Heart left ventricle (tissue), 16 donors: ENCODE data around the gene RIPK3. TPM values are rescaled to one million over a fixed set of nuclear protein-coding genes. Genes with fewer than 3 reads are reported as not detected.

ENCODE experiments used
- ATAC-seq, 4 donors: fragments of 200-7000 bp; cut with Tn5 transposase; one replicate each; pipeline ENCODE4 v1.9.1; 2020 to 2022; ENCODE audit warnings: moderate library complexity in 4 of 4, mild to moderate bottlenecking in 3 of 4, moderate number of reproducible peaks in 1 of 4
- DNase-seq, 5 donors: peaks; one replicate each; pipeline ENCODE4 v3.0.0-alpha.2; 2020
- H3K27ac ChIP-seq, 12 donors: fragments of 200-600 bp; sonication (generic) in 4 of 12; one replicate each; pipeline versions ENCODE4 v1.5.0 to v1.8.0; 2016 to 2022; ENCODE audit warnings: mild to moderate bottlenecking in 2 of 12
- H3K27me3 ChIP-seq, 9 donors: fragments of 200-600 bp; sonication (generic) in 2 of 9; one replicate each; pipeline versions ENCODE4 v1.5.1 to v1.8.0; 2016 to 2022; ENCODE audit warnings: mild to moderate bottlenecking in 3 of 9
- H3K36me3 ChIP-seq, 9 donors: fragments of 200-600 bp; sonication (generic) in 2 of 9; one replicate each; pipeline versions ENCODE4 v1.5.0 to v1.8.0; 2018 to 2022; ENCODE audit warnings: mild to moderate bottlenecking in 2 of 9
- H3K4me1 ChIP-seq, 12 donors: fragments of 200-600 bp; sonication (generic) in 4 of 12; one replicate each; pipeline versions ENCODE4 v1.5.0 to v1.8.0; 2016 to 2022; ENCODE audit warnings: mild to moderate bottlenecking in 3 of 12
- H3K4me3 ChIP-seq, 12 donors: fragments of 200-600 bp; sonication (generic) in 4 of 12; one replicate each; pipeline versions ENCODE4 v1.5.0 to v1.8.0; 2017 to 2022; ENCODE audit warnings: mild to moderate bottlenecking in 9 of 12, moderate library complexity in 4 of 12
- H3K9me3 ChIP-seq, 12 donors: fragments of 200-600 bp; sonication (generic) in 4 of 12; one replicate each; pipeline versions ENCODE4 v1.5.0 to v1.8.0; 2016 to 2022; ENCODE audit warnings: mild to moderate bottlenecking in 1 of 12
- CTCF ChIP-seq, 12 donors: fragments of 200-600 bp; sonication (generic) in 4 of 12; IDR thresholded peaks; one replicate each; pipeline versions ENCODE4 v1.5.0 to v1.8.0; 2018 to 2022; ENCODE audit warnings: antibody characterized with exemption in 12 of 12, mild to moderate bottlenecking in 5 of 12
- POLR2A ChIP-seq, 2 donors: fragments of 450-650 bp; IDR thresholded peaks; one replicate each; pipeline ENCODE4 v1.6.1; 2017; ENCODE audit warnings: antibody characterized with exemption in 2 of 2, mild to moderate bottlenecking in 2 of 2, moderate library complexity in 2 of 2
- WGBS, 4 donors: extraction: QIAGEN DNeasy Blood & Tissue Kit in 2 of 4; methylation state at CpG; one replicate each; pipeline versions ENCODE4 v1.1.5 to v1.1.7; 2013 to 2018; 5-methylcytosine and 5-hydroxymethylcytosine counted together
- intact Hi-C, 10 donors: fragments of 100-400 bp; cut with DNase I; formaldehyde crosslinking; loops; one replicate each; pipeline versions ENCODE4 v1.11.1 to v1.14.2; 2022
- polyA plus RNA-seq, 2 donors: library from polyadenylated mRNA; stranded (reverse); fragments of 200-250 nt; gene quantifications; one replicate each; pipeline ENCODE4 v1.2.3, GENCODE V29; 2013
- total RNA-seq, 9 donors: library from RNA; depleted of rRNA in 2 of 9; stranded (reverse); fragments of >200 nt in 2 of 9; fragmentation: NEBNext Ultra II Directional in 3 of 9; extraction: Animal tissue kit (Norgen Biotek cat#: 25700) in 3 of 9; gene quantifications; one replicate each; pipeline versions ENCODE4 v1.1.0 to v1.2.4, GENCODE V29; 2016 to 2023
- donor health status: ischemic (EF 13 %, LVEDD 7.1; RV severe dilation, severe dysfunction).
- donor health status: healthy with polysubstance abuse.
- donor health status: DM: no; HTN: yes; CAD: no.
- donor health status: DM: no; HTN: no; CAD: no.
- donor health status: ischemic (EF 25% LVEDD 6.9; RV normal size, moderate dysfunction).
- donor health status: ischemic (EF 25% LVEDD 5.7; RV mildly dilated, moderate dysfunction).
- donor health status: healthy.
- donor health status: DM: yes; HTN: yes; CAD: no.
- donor health status: ischemic (EF 35%, LVEDD 5.7; RV mildly dilated, moderate dysfunction).
- donor health status: nonischemic (EF 11% LVEDD 7.7; RV severe dilation, severe dysfunction).
- donor health status: DM: yes; HTN: yes; CAD: no.
- donor health status: PGD.
- donor health status: ischemic (EF 29% LVEDD 5.4; RV normal size, mild dysfunction).
- donor health status: nonischemic (EF 23%, LVEDD 6.1; RV moderate dilation, normal function).

The RIPK3 gene
- total and polyA plus RNA-seq, 11 donors: 0.75 to 10.5 (median 3.0) TPM

- Histone ChIP-seq H3K36me3 (peaks cover 0 to 52% (median 41%) of the 10 kb centered on the region in 9 donors), H3K4me1 (peaks cover 0 to 40% (median 24%) of the 10 kb centered on the region in 12 donors), H3K27me3 (no peaks in the 10 kb centered on the region), H3K27ac (peak overlapping the region in 9 of 12 donors; percentile 76 to 91 (median 81)), H3K9me3 (no peaks in the 10 kb centered on the region), H3K4me3 (peak overlapping the region; percentile 75 to 99 (median 95))
- ATAC-seq (peak in 3 of 4 donors; percentile 9 to 18 (median 17)), DNase-seq (peak in 1 of 5 donors; percentile 44)
- intact Hi-C loops: loop anchor here in 3 of 10 donors (1.0 to 5.0 kb wide), 3 partner anchors 28 to 242 kb away; partner anchors contain the start of genes TINF2 (in 2 of the 3) and RABGGTA (in 1 of the 3)
- TF ChIP-seq CTCF (IDR thresholded peaks at IDR 0.05) (no peak), POLR2A (IDR thresholded peaks at IDR 0.05) (no peak)
- WGBS, 4 donors: 44 to 59% (median 47%) methylated on average over 7 of the region's 7 CpGs
These were observed 40.9 kb downstream of the RIPK3 start for GRCh38 chr14:24298892-24299254.

GRCh38 chr14:24297190-24297964 lies 42.4 kb downstream of the RIPK3 start:
- Histone ChIP-seq H3K27ac (peak overlapping the region in 1 of 12 donors; percentile 1), H3K4me1 (peaks cover 0 to 40% (median 24%) of the 10 kb centered on the region in 12 donors), H3K9me3 (no peaks in the 10 kb centered on the region), H3K27me3 (no peaks in the 10 kb centered on the region), H3K4me3 (no peak overlapping the region), H3K36me3 (peaks cover 0 to 52% (median 41%) of the 10 kb centered on the region in 9 donors)
- intact Hi-C loops: loop anchor here in 7 of 10 donors (1.0 to 5.0 kb wide), 3 partner anchors 54 to 240 kb away; partner anchors contain the start of gene TINF2 (in 5 of the 7)
- TF ChIP-seq CTCF (IDR thresholded peaks at IDR 0.05): peak in 6 of 12 donors; percentile 6 to 35 (median 16)
- no peak for TF ChIP-seq POLR2A (IDR thresholded peaks at IDR 0.05)
- DNase-seq: no peak
- 55 to 66% (median 60%) methylated on average over 5 of the region's 5 CpGs for WGBS, 4 donors
- no peak for ATAC-seq

- TF ChIP-seq POLR2A (IDR thresholded peaks at IDR 0.05) (no peak), CTCF (IDR thresholded peaks at IDR 0.05) (peak; percentile 64 to 81 (median 74))
- Histone ChIP-seq H3K27me3 (no peaks in the 10 kb centered on the region), H3K36me3 (peaks cover 0 to 52% (median 41%) of the 10 kb centered on the region in 9 donors), H3K4me3 (no peak overlapping the region), H3K4me1 (peaks cover 0 to 40% (median 24%) of the 10 kb centered on the region in 12 donors), H3K9me3 (no peaks in the 10 kb centered on the region), H3K27ac (peak overlapping the region in 1 of 12 donors; percentile 42)
- ATAC-seq: peak; percentile 60 to 68 (median 62)
- 57 to 65% (median 64%) methylated on average over 12 of the region's 12 CpGs for WGBS, 4 donors
- peak; percentile 54 to 73 (median 62) for DNase-seq
- intact Hi-C loops: loop anchor here in 8 of 10 donors (1.0 to 5.0 kb wide), 3 partner anchors 53 to 239 kb away; partner anchors contain the start of gene TINF2 (in 5 of the 8)
These were observed 43.2 kb downstream of the RIPK3 start for GRCh38 chr14:24296341-24297157.
